Left cardiac atrium (tissue), 4 donors: Measurements from ENCODE around the gene ZNF692. TPM values are rescaled to one million over a fixed set of nuclear protein-coding genes. Genes with fewer than 3 reads are reported as not detected.
A peak's percentile ranks its signal among the peaks of the same experiment; 100 is the strongest.

Source experiments
- ATAC-seq, 2 donors: fragments of 200-7000 bp; cut with Tn5 transposase; one replicate each; pipeline ENCODE4 v1.9.1; 2020; ENCODE audit warnings: mild to moderate bottlenecking in 2 of 2, moderate library complexity in 2 of 2
- DNase-seq: peaks from one replicate; pipeline ENCODE4 v3.0.0-alpha.2; 2020
- intact Hi-C, 2 donors: fragments of 100-400 bp; cut with DNase I; formaldehyde crosslinking; loops; one replicate each; pipeline versions ENCODE4 v1.14.1 to v1.15.1; 2022 to 2023
- total RNA-seq, 2 donors: library from RNA; stranded (reverse); fragmentation: NEBNext Ultra II Directional; extraction: Animal tissue kit (Norgen Biotek cat#: 25700); gene quantifications; one replicate each; pipeline ENCODE4 v1.2.1, GENCODE V29; 2021
- donor health status: DM: no; HTN: yes; CAD: no.
- donor health status: DM: no; HTN: yes; CAD: no; lungs with severe emphysema.
- donor health status: DM: yes; HTN: yes; CAD: no.
- donor health status: Dilated cardiomyopathy.

ZNF692 gene
- total RNA-seq, 2 donors from 2014 or later, result 16.3 to 22.3 TPM

DNA sequence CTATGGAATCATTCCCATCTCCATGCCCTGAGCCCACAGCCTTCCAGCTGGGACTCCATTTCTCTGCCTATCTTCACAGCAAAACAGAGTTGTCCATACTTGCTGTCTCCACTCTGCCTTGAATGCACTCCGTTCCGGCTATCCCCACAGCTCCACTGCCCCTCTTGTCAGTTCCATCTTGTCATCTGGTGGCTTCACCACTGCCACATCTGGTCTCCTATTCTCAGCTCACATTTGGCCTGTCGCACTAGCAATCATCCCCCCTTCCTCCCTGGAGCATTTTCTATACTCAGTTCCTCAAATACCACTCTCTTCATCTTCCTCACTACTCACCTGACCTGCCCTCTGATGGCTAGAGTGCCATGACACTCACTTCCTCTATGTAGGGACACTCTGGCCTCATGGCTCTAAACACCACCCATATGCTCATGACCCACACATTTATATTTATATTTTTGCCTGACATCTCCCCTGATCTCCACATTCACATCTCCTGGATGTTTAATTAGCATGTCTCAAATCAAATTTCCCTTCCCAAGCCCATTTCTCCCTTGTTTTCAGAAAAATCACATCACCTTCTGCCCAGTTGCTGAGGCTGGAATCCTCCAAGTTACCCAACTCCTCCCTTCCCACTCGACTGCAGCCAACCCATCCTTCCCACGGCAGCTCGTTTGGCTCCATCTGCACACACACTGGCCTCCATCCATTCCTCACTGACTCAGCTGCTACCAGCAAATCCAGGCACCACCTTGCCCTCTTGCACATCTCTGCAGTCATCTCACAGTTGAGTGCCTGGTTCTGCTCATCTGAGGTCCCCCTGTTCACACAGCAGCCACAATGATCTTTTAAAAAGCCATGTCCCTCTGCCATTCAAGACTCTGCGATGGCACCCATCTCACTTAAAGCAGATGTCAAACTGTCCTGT, 6.1 kb downstream of the ZNF692 start:
- no peak for DNase-seq
- intact Hi-C loops, result no loop called here
- peak in 1 of 2 donors; percentile 43 for ATAC-seq

DNA sequence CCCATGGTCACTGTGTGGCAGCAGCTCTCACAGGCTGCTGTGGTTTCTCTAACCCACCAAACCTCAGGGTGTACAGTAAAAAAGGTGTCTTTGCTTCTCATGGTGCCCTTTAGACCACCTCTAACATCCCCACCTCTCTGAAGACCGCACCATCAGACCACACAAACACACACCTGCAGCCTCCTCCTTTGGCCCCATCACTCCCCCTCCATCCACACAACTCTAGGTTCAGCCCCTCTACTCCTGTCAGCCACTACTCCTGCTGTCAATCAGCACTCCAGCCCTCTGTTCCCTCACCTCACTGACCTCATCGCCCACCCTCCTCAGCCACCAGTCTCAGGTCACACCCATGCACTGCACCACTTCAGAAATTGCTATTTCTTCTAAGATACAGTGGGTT, 7.5 kb downstream of the ZNF692 start:
- intact Hi-C loops, result no loop called here
- no peak for DNase-seq
- no peak for ATAC-seq

DNA sequence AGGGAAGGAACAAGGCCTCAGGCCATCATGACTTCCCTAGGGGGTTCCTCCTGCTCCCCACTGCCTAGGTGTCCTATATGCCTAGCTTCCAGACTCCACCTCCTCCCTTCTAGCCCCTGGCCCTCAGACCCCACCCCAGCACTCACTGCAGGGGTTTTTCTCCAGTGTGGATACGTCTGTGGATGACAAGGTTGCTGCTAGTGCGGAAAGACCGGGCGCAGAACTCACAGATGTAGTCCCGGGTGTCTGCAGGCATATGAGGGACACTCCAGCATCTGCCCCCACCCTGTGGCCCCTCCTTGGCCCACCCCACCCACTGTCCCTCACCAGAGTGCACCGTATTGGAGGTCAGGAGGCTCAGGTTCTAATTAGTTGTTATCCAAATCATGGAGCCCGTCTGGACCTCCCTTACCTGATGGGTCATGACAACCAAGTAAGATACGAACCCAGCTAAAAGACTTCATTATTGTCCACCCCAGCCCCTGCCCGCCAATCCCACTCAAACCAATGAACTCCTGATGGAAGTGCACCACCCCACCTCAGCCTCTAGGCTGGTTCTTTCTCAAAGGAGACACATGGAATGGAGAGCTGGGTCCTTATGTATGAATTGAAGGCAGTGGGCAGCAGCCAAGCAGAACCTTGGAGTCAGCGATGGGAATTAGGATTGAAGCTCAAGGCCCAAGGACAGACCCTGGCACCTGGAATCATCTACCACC, 8.2 kb downstream of the ZNF692 start:
- DNase-seq (no peak), ATAC-seq (no peak)
- intact Hi-C loops, result no loop called here

DNA sequence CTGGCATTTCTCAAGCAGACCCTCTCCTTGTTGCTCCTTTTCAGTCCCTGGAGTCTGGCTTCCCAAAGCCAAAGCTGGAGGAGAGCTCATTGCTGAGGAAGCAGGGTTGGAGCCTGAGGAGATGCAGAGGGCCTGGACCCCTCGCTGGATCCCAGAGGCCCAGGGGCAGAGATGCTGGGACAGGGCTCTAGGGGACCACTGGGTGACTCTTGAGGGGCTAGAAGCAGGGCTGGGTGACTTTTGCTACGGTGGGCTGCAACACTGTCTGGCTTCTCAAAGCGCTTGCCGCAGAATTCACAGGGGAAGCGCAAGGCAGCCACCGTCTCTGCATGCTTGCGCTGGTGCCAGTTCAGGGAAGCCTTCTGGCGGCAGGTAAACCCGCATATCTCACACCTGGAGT, 8.8 kb downstream of the ZNF692 start:
- DNase-seq, result no peak
- intact Hi-C loops, result no loop called here
- no peak for ATAC-seq

DNA sequence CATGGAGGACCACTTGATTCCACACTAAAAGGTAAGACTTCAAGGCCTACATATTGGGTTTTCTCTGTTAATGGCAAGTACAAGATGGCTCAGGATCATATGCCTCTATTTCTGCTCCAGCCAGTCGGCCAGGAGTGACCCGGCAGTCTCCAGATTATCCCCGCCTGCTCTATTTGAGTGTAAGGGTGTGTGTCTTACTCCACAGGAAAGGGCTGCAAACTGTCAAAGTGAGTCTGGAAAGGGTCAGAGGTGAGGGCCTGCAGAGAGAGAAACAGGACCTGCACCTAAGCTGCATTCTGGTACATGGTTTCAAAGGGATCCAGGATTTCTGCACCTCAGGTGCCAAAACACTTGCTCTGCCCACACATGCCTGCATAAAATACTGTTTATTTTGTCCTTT, 9.2 kb downstream of the ZNF692 start:
- no peak for ATAC-seq
- DNase-seq, result no peak
- intact Hi-C loops, result no loop called here

DNA sequence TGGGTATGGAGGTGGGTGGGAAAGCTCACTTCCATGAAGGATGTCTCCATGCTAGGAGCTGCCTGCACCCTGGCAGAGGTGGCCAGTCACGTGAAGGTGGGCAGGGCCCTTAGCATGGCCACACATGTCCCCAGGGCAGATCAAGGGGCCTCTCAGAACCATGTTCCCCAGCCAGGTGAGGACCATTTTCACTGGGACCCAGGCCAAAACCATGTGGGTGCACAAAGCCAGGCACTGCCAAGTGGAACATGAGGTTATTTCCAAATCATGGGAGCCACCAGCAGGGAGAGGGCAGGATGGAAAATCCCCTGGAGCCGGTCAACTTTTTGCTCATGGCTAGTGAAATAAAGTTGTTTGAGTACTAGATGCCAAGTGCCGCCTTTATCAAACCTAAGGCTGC, 9.7 kb downstream of the ZNF692 start:
- intact Hi-C loops, result no loop called here
- ATAC-seq (peak in 1 of 2 donors; percentile 19), DNase-seq (no peak)

DNA sequence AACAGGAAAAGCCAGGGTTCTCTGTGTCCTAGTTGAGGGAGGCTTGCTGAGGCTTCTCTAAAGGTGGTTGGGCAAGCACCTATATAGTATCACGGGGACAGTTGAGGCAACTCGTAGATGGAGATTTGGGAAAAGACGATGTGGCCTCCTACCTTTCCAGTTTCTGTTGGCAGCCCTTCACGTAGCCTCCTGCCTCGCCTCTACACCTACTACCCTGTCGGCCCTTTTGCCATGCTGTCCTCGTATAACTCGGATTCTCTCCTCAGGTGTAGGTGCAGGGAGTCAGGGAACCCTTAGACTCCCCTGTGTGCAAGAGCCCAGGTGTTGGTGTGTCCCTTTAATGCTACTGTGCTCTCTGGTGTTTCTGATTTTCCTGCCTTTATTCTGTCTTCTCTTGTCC, 10.3 kb downstream of the ZNF692 start:
- DNase-seq (no peak), ATAC-seq (no peak)
- intact Hi-C loops, result no loop called here

DNA sequence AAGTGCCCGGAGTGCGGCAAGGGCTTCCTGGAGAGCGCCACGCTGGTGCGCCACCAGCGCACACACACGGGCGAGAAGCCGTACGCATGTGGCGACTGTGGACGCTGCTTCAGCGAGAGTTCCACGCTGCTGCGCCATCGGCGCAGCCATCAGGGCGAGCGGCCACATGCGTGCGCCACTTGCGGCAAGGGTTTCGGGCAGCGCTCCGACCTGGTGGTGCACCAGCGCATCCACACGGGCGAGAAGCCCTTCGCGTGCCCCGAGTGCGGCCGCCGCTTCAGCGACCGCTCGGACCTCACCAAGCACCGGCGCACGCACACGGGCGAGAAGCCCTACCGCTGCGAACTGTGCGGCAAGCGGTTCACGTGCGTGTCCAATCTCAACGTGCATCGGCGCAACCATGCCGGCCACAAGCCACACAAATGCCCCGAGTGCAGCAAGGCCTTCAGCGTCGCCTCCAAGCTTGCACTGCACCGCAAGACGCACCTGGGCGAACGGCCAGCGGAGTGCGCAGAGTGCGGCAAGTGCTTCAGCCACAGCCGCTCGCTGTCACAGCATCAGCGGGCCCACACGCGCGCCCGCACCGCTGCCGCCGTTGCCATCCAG, 10.8 kb downstream of the ZNF692 start:
- intact Hi-C loops, result no loop called here
- DNase-seq (no peak), ATAC-seq (no peak)

DNA sequence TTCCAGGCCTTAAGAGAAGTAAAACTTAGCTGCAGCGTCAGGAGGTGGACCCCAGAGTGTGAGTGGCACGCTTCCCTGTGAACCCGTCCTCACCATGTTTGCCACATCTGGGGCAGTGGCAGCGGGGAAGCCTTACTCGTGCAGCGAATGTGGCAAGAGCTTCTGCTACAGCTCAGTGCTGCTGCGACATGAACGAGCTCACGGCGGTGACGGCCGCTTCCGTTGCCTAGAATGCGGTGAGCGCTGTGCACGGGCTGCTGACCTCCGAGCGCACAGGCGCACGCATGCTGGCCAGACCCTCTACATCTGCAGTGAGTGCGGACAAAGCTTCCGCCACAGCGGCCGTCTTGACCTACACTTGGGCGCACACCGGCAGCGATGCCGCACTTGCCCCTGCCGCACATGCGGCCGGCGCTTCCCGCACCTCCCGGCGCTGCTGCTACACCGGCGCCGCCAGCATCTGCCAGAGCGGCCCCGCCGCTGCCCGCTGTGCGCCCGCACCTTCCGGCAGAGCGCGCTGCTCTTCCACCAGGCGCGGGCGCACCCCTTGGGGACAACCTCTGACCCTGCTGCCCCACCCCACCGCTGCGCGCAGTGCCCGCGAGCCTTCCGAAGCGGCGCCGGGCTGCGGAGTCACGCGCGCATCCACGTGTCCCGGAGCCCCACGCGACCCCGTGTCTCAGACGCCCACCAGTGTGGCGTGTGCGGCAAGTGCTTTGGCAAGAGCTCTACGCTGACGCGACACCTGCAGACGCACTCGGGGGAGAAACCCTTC, 11.5 kb downstream of the ZNF692 start:
- ATAC-seq (no peak), DNase-seq (no peak)
- intact Hi-C loops, result no loop called here

DNA sequence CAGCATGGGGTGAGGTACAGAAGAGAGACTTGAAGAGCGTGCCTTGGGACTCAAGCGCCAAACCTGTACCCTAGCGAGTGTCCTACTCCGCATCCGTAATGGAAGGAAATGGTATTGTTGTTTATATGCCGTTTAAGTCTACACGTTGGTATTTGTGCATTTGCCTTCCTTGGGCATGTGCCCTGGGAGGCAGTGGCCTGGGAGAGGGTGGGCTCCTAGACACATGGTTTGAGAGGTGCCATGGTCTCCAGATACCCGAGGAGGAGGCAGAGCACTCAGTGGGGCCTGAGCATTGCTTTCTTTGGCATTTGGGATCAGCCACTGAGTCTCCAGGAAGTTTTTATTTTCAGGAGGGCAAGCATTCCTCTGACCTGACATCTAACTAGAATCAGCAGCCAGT, 14.4 kb downstream of the ZNF692 start:
- ATAC-seq (no peak), DNase-seq (no peak)
- intact Hi-C loops, result no loop called here

DNA sequence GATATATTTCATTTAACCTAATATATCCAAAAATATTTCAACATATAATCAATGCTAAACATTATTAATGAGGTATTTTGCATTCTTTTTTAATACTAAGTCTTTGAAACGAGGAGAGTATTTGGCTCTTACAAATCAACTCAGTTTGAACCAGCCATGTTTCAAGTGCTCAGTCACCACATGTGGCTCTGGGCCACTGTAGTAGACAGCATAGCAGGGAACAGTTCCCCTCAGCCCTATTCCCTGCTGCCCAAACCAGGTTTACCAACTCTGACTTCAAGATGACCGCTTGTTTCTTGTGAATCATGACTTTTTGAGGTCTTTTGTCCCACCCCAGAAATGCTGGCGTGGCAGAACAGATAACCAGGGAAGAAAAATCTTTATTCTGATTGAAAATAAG, 15.2 kb downstream of the ZNF692 start:
- DNase-seq, result no peak
- no peak for ATAC-seq
- intact Hi-C loops, result no loop called here

DNA sequence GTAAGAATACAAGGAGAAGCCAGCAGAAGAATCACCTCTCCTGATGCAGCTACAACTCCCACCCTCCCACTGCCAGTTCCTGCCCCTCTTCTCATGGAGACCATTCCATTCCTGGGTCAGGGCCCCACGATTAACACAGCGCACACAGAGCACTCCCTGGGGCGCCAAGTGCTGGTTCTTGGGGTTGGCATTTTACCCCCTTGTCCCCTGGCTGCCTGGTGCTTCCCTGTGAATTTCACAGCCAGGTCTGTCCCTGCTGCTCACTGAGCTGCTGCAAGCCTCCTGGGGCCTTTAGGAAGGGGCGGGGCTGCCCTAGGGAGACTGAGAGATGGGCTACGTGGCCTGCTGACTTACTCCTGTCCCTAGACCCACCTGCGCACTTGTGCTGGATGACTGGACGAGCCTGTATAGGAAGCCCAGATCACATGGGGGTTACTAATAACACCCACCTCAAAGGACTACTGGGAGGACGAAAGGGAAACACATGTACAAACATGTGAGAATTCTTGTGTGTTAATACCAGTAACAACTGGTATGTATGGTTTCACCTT, 16.0 kb downstream of the ZNF692 start:
- intact Hi-C loops, result no loop called here
- ATAC-seq, result no peak
- DNase-seq, result no peak

DNA sequence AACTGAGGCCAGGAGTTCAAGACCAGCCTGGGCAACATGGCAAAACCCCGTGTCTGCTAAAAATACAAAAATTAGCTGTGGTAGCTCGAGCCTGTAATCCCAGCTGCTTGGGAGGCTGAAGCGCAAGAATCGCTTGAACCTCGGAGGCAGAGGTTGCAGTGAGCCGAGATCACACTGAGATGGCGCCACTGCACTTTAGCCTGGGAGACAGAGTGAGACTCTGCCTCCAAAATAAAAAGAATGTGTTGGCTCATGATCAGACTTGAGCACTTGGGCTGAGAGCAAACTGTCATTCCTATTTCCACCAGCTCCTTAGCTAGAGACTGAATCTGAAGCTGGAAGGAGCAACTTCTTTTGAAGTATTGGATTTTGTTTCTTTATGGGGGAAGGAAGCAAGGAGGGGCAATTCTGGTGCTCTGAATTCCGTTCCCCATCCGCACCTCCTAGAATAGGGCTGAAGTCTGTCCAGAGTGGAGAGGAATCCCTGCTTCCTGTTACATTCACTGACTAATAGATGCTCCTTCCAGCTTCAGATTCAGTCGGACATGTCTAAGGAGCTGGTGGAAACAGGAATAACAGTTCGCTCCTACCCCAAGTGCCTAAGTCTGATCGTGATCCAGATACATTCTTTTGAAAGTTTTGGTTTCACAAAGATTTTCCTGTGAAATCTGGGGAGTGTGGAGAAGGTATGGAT, 17.0 kb downstream of the ZNF692 start:
- intact Hi-C loops, result no loop called here
- ATAC-seq, result no peak
- DNase-seq, result no peak

DNA sequence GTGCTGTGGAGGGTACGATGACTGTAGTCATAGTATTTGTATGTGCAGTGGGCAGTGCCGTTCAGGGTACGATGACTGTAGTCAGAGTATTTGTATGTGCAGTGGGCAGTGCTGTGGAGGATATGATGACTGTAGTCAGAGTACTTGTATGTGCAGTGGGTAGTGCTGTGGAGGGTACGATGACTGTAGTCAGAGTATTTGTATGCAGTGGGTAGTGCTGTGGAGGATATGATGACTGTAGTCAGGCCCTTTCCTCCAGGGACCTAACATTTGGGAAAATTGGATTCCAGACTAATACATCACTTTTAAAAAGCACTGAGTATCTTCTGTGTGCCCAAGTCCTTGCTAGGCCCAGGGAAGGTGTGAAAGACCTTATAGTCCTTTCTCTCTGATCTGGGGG, 17.9 kb downstream of the ZNF692 start:
- intact Hi-C loops, result no loop called here
- DNase-seq, result no peak

DNA sequence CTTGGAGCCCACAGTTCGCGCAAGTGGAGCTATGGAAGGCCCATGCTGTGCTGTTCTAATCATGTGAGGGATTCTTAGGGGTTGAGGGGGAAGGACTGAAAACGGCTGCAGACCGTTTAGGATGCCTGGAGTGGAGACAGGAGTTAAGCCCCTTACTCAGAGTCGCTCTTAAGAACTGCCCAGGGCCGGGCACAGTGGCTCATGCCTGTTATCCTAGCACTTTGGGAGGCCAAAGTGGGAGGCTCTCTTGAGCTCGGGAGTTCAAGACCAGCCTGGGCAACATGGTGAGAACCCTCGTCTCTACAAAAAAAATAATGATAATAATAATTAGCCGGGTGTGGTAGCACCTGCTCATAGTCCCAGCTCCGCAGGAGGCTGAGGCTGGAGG, 19.7 kb downstream of the ZNF692 start:
- no peak for ATAC-seq
- intact Hi-C loops, result loop anchor here in 1 of 2 donors (1.0 kb wide), 1 partner anchor 19 kb away; no protein-coding TSS in a partner anchor
- DNase-seq, result no peak

More for the DNA sequence above, 17.9 kb downstream of the ZNF692 start:
- ATAC-seq, result no peak

DNA sequence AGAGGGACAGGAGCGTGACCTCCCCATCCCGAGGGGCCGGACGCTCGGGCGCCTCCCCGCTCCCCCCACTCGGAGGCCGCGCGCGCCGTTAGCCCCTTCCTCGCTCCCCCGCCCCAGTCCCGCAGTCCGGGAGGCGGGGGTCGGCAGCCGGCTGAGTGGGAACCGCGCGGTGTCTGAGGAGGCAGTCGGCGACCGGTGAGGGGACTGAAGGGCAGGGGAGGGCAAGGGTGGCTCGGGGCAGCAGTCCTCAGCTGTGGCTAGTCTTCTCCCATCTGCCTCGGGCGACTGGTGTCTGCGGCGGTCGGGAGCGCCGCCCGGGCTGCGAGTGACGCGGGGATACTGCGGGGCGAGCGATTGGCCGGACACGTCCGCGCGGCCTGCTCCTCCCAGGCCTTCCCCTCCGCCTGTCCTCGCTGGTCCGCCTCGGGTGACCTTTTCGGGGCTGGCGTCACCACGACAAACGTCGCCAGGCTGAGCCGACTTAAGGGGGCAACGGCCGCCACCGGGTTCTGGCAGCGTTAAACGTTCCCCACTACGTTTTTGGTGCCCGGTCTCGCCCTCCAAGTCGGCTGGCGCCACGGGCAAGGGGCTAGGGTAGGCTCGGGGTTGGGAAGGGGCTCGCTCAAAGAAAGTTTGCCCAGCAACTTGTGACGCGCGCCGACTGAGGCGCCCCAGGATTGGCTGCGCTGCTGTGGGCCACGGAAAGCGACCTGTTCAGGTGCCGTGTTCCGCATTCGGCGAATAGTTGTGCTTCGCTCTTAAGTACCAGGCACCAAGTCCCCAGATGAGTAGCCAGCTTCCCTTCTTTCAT, 20.3 kb downstream of the ZNF692 start:
- DNase-seq (peak; percentile 93), ATAC-seq (peak; percentile 85 to 88)
- intact Hi-C loops, result loop anchor here in 1 of 2 donors (1.0 kb wide), 1 partner anchor 20 kb away; no protein-coding TSS in a partner anchor

DNA sequence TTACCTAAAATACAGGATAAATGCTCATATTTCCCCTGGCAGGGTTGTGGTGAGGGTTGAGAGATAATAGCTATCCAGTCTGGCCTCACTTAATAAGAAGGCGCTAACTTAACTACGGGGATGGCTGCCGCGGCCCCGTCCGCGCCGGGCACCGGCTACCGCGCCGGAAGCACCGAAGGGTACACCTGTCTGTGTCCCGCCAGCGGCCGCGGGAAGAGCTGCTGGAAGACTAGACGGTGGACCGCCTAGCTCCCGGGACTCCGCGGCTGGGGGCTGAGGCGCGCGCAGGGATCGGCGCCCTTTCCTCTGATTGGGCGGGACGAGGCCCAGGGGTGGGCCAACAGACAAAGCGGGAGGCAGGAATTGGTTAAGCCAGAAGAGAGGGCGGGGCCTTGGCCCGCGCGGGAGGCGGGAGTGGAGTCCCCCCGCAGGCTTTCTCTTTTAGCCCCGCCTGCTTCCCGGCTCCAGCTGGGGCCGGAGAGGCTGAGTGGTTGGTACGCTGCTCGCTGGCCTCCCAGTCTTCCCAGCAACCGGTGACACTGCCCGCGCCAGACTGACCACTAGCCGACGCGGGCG, 21.0 kb downstream of the ZNF692 start, which contains the start of gene ZNF672:
Gene ZNF672, plus strand, starts transcription at position 444 of the 576 bp plus-strand sequence. CDS start 9,051 bp downstream, outside the sequence.
- intact Hi-C loops, result no loop called here
- ATAC-seq (peak; percentile 95), DNase-seq (peak; percentile 99)
